SK-N-MC (cell line): ENCODE results near the gene TMEM87B.

Source experiments
- EZH2 ChIP-seq: fragments of 200-600 bp; sonication (generic); IDR thresholded peaks from one replicate; pipeline ENCODE4 v1.6.1; 2017; ENCODE audit warnings: antibody characterized with exemption
- FOXP2 ChIP-seq: optimal IDR thresholded peaks from 2 replicates; pipeline ENCODE3; 2011; ENCODE audit warnings: mild to moderate bottlenecking, moderate library complexity; ENCODE audit not compliant: insufficient read depth; ENCODE audit errors: extremely low read length, control extremely low read depth
- POLR2AphosphoS5 ChIP-seq: IDR thresholded peaks from 2 replicates; pipeline ENCODE4 v1.6.1; 2012; ENCODE audit warnings: mild to moderate bottlenecking, low read depth, low read length, borderline replicate concordance

GRCh38 chr2:112033600-112033999 lies 21.5 kb upstream of the TMEM87B start:
- no peak for TF ChIP-seq POLR2AphosphoS5
- TF ChIP-seq EZH2, result no peak
- no peak for TF ChIP-seq FOXP2
